HG02973 (cell line): ENCODE data around the gene PCBP4.

Source experiments
- ATAC-seq: cut with Tn5 transposase; IDR thresholded peaks from one replicate; pipeline ENCODE4 v1.9.1; 2021; ENCODE audit warnings: moderate library complexity; ENCODE audit not compliant: unreplicated experiment

Gene PCBP4

GRCh38 chr3:51974277-51974962, 7.2 kb upstream of the PCBP4 start:
- ATAC-seq = peak; percentile 1

DNA sequence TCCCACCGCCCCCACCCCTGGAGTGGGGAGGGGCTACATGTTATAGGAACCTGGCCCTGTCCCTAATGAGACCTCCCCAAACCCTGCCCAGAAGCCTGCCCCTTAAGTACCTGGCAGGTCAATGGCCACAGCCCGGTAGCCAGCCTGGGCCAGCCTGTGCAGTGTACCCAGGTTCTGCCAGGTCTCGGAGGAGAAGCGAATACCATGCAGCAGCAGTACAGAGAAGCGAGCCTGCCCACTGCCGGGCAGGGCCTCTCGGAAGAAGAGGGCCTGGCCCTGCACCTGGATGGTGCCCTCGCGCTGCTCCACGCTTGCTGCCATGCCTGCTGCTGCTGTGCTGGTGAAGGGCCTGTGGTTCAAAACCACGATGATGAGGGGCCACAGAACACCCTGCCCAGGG, 4.1 kb upstream of the PCBP4 start:
- ATAC-seq = no peak

- ATAC-seq = no peak
Observed at GRCh38 chr3:51970606-51971300, 3.5 kb upstream of the PCBP4 start.

GRCh38 chr3:51969841-51970240, 2.6 kb upstream of the PCBP4 start:
- no peak for ATAC-seq

DNA sequence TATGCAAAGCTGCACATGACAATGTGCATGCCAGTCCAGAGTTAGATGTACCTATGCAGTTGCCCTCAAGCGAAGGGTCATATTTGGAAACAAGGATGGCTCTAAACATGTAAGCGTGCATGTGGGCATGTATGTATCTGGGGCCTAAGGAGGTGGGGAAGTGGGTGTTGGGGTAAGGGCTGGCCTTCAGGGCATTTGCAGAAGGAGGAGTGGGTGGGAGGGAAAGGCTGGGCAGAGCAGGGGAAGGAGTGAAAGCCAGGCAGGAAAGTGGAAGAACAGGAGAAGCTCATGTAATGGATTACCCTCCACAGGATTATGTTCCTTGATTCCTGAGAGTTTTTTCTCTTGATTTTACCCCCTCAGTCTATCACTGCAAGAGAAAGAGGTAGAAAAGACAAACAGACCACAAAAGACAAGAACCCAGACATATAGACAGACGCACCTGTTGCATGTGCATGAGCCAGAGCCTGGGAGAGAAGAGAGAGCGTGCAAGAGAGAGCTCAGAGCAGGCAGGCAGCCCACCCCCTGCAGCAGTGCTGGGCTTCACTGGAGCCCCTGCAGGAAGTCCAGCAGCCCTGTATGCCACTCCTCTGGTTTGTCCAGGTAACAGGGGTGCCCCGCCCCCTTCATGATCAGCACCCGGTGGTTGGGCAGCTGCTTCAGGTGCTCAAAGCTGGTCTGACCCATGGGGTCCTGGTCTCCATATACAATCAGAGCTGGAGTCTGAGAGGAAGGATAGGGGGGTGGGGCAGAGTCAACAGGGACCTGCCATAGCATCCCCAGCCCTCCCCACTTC, 1.8 kb upstream of the PCBP4 start:
- ATAC-seq = no peak

- no peak for ATAC-seq
Observed at GRCh38 chr3:51968170-51968775, 1.0 kb upstream of the PCBP4 start.

- no peak for ATAC-seq
Observed at GRCh38 chr3:51966922-51967383, 301 bp downstream of the PCBP4 start.

DNA sequence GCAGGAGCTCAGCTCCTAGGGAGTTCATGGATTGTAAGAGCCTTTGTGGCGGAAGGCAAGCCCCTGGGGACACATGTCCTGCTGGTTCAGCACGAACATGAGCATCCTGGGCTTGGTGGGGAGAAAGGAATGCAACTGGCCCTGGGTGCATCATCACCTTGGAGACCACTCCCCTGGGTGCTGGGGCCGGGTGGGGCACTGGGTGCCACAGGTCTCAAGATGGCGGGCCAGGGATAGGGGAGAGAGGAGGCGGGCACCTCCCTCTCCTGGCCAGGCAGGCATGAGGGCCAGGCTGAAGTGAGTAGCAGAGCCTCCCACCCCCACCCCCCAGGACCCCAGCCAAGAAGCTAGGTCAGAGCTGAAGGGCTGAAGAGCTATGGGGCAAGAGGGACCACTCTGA, 768 bp downstream of the PCBP4 start:
- no peak for ATAC-seq

- ATAC-seq = no peak
Observed at GRCh38 chr3:51966016-51966415, 1.2 kb downstream of the PCBP4 start.

- ATAC-seq = no peak
Observed at GRCh38 chr3:51964521-51964920, 2.7 kb downstream of the PCBP4 start.

DNA sequence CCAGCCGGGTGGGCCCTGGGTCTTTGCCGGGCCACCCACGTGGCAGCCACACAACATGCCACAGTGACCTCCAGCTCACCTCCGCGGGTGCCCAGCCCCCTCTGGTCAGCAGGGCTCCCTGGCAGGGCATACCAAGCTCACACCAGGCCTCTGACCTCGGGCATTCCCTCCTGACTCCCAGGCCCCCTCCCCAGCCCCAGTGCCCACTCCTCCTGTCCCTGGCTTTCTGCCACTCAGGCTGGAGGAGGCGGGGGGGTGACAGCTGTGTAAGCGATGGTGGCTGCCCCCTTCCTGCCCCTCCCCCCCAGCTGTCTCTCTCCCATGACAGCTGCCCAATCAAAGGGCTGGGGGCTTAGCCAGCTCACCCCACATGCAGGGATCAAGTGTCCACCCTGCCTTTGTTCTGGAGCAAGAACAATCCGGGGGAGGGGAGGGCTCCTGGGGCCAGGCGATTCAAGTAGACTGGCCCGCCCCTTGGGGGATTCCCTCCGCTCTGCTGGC, 3.3 kb downstream of the PCBP4 start:
- no peak for ATAC-seq

DNA sequence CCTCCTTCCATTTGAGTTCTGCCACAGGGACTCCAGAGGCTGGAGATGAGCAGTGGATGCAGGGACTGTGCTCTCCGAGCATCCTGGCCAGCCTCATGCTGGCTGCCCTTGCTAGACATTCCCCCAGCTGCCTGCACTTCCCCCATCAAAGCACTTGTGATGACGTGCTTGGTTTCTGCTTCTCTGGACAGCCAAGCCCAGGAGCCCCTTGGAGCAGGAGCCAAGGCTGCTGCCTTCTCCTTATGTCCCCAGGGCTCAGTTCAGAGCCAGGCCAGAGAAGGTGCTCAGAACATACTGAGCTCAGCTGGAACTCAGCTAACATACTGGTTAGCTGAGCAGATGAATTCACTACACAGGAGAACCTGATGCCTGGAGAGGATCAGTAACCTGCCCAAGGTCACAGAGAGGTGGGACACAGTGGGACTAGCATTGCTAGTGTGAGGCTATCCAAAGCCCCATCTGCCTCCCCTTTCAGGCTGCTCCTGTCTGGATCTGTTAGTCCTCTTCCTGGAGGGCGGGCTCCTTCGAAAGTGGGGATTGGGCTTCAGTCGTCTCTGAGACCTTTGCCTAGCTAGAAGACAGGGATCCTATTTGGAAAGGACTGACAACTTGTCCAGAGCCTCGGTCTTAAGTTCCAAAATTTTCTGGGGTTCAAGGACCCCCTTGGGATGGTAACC, 4.3 kb downstream of the PCBP4 start:
- no peak for ATAC-seq

DNA sequence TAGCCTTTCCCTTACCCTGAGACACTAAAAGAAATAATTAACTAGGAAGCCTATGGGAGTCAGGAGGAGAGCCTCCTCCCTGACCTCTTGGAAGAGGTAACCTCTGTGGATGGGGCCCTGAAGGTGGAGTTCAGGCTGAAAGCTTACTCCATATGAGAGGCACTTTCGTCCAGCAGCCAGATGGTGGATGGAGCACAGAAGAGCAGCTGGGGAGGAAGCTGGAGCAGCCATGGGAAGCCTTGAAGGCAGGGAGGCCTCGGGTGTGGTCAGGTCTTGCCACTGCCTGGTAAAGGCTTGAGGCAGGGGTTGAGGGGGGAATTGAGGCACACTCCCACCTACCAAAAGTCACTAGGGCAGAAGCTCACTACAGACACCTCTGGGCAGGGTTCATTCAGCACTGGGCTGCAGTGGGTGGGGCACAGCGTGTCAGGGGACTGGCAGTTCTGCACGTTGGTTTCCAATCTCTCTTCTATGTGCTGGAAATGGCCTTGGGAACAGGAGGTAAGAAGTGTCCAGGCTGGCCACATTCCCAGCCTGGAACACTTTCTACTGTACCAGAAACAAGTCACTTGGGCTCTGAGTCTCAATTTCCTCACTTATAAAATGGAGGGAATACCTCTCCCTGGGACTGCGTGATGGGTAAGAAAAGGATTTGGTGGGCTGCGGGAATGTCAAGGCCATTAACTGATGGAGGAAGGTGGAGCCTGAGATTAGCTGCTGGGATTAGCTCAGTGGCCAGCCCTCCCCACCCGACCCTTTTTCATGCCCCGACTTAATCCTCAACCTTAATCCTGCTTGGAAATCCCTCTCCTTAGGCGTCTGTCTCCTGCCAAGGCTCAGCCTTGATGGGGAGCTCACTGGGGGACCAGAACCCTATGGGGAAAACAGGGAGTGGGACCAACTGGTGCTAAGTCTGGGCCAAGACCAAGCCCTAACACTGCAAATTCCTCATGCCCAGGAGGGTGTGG, 5.4 kb downstream of the PCBP4 start:
- no peak for ATAC-seq

GRCh38 chr3:51961011-51961410, 6.2 kb downstream of the PCBP4 start:
- ATAC-seq = no peak

GRCh38 chr3:51960386-51960785, 6.9 kb downstream of the PCBP4 start:
- ATAC-seq = no peak

GRCh38 chr3:51959651-51960050, 7.6 kb downstream of the PCBP4 start:
- no peak for ATAC-seq

DNA sequence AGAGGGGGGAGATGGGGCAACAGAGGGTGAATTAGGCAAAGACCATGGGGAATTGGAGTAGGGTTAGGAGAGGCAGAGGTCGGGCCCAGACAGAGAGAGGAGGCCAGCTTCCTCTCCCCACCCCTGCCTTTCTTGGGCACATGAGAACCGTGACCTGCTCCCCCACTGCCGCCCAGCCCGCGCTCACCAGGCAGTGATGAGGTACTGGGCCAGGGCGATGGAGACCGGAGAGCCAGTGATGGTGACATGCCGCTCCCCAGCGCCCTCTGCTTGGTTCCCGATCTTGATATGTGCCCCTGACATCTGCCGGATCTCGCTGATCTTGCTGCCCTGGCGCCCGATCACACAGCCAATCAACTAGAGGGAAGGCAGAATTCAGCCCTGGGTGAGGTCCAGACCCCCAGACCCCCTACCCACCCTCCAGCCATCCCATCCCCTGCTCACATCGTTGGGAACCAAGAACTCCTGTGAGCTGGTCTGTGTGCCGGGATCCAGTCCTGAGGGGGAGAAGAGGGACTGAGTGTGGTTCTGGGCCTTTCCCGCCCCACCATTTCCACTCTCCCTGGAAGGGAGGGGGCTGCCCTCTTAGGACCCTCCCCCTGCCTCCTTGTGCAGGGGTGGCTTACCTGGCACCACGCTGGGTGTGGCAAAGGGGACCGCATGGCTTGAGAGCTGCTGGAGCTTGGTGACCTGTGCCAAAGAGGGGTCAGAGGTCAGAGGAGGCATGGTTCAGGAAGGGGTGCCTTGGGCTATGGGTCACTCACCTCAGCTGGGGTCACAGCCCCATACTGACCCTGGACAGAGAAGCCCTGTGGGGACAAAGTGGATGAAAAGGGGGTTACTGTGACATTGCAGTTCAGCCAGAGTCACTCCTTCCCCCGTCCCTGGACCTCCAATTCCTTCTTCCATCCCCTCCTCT, 8.4 kb downstream of the PCBP4 start:
- no peak for ATAC-seq

DNA sequence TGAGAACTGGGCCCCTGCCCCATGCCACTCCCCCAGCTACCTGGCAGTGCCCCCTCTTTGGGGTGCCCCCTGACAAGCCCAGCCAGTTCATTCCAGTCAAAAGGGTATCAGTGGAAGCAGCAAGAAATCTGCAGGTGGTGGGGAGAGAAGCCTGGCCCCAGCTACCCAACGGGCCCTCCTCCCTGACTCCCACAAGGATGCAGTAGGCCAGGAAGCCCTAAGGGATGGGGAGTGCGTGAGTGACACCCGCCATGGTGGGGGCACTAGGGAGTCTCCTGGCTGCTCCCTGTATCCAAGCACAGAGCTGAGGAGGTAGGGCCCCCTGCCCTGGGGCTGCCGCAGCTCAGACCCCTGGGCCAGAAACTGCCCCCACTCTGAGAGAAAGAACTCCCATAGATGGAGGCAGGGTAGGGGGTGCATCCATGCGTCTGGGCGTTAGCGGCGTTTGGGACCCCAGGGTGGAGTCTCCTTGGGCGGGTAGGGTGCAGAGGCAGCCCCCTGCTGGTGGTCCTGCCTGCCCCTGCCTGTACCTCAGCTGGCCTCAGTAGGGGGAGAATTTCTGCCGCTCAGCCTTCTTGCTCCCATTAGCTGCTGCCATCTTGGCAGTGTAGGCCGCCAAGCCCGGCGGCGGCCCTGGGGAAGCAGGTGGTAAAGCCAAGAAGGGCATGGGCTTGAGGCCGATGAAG, 9.6 kb downstream of the PCBP4 start:
- ATAC-seq = no peak
